Neural cell (in vitro differentiated cells): ENCODE results near the gene BRDT. TPM values are rescaled to one million over a fixed set of nuclear protein-coding genes. Genes with fewer than 3 reads are reported as not detected.

ENCODE experiments used
- H2AFZ ChIP-seq: fragments of 200-600, 300-800 bp; sonication (generic), shearing (Covaris generic); 2 replicates; pipeline ENCODE4 v1.6.0; 2014; ENCODE audit warnings: low read depth, mild to moderate bottlenecking, antibody characterized with exemption, low read length, moderate library complexity
- H3F3A ChIP-seq: fragments of 200-600 bp; shearing (Covaris generic); 2 replicates; pipeline ENCODE4 v1.6.1; 2016; ENCODE audit warnings: mild to moderate bottlenecking, moderate library complexity, mixed read lengths, antibody characterized with exemption, low read length; ENCODE audit not compliant: insufficient read depth, poor library complexity, severe bottlenecking
- H3K27ac ChIP-seq: fragments of 200-600, 300-800 bp; sonication (generic), shearing (Covaris generic); 2 replicates; pipeline ENCODE4 v1.5.1; 2014; ENCODE audit warnings: mild to moderate bottlenecking, low read length, moderate library complexity
- H3K27me3 ChIP-seq: fragments of 300-800, 200-600 bp; sonication (generic), shearing (Covaris generic); 2 replicates; pipeline ENCODE4 v1.6.0; 2014; ENCODE audit warnings: mild to moderate bottlenecking, low read depth, low read length, moderate library complexity; ENCODE audit not compliant: insufficient read depth
- H3K36me3 ChIP-seq: fragments of 300-800, 200-600 bp; sonication (generic), shearing (Covaris generic); 2 replicates; pipeline ENCODE4 v1.5.1; 2014; ENCODE audit warnings: mild to moderate bottlenecking, antibody characterized with exemption, low read length, moderate library complexity; ENCODE audit not compliant: insufficient read depth
- H3K4me2 ChIP-seq: fragments of 300-800, 200-600 bp; sonication (generic), shearing (Covaris generic); 2 replicates; pipeline ENCODE4 v1.6.0; 2014; ENCODE audit warnings: mild to moderate bottlenecking, low read length
- H3K4me3 ChIP-seq: fragments of 300-800, 200-600 bp; sonication (generic), shearing (Covaris generic); 2 replicates; pipeline ENCODE4 v1.5.1; 2014; ENCODE audit warnings: mild to moderate bottlenecking, low read length, moderate library complexity
- H3K79me2 ChIP-seq: fragments of 200-600 bp; shearing (Covaris generic); replicated peaks from 2 replicates; pipeline ENCODE4 v1.6.0; 2014; ENCODE audit warnings: mild to moderate bottlenecking, low read length, moderate library complexity; ENCODE audit not compliant: insufficient read depth
- H3K9ac ChIP-seq: fragments of 300-800, 200-600 bp; sonication (generic), shearing (Covaris generic); 2 replicates; pipeline ENCODE4 v1.6.1; 2016; ENCODE audit warnings: mild to moderate bottlenecking, low read length, mixed read lengths
- H3K9me2 ChIP-seq: fragments of 200-600 bp; shearing (Covaris generic); 2 replicates; pipeline ENCODE4 v1.6.1; 2016; ENCODE audit warnings: mild to moderate bottlenecking, low read length, mixed read lengths; ENCODE audit not compliant: insufficient read depth
- H3K9me3 ChIP-seq: fragments of 200-600, 300-800 bp; sonication (generic), shearing (Covaris generic); 2 replicates; pipeline ENCODE4 v1.6.1; 2016; ENCODE audit warnings: mild to moderate bottlenecking, mixed run types, low read length, moderate library complexity, mixed read lengths
- H4K20me1 ChIP-seq: fragments of 200-600 bp; shearing (Covaris generic); 2 replicates; pipeline ENCODE4 v1.6.1; 2016; ENCODE audit warnings: mild to moderate bottlenecking, mixed run types; ENCODE audit not compliant: insufficient read depth
- EP300 ChIP-seq: fragments of 450-650 bp; conservative IDR thresholded peaks from 2 replicates; pipeline ENCODE4 v1.6.1; 2014; ENCODE audit warnings: antibody characterized with exemption, mild to moderate bottlenecking, moderate library complexity; ENCODE audit not compliant: poor library complexity, severe bottlenecking
- EZH2 ChIP-seq: fragments of 200-600, 300-800 bp; shearing (Covaris generic), sonication (generic); IDR thresholded peaks from 2 replicates; pipeline ENCODE4 v1.6.1; 2014; ENCODE audit warnings: antibody characterized with exemption, low read length, borderline replicate concordance, mild to moderate bottlenecking; ENCODE audit not compliant: insufficient read depth, poor library complexity, severe bottlenecking
- MXI1 ChIP-seq: fragments of 450-650 bp; conservative IDR thresholded peaks from 2 replicates; pipeline ENCODE4 v1.6.1; 2014; ENCODE audit warnings: antibody characterized with exemption, mild to moderate bottlenecking; ENCODE audit not compliant: poor library complexity, severe bottlenecking
- POLR2AphosphoS5 ChIP-seq: IDR thresholded peaks from 2 replicates; pipeline ENCODE4 v1.6.1; 2012
- RAD21 ChIP-seq: fragments of 450-650 bp; conservative IDR thresholded peaks from 2 replicates; pipeline ENCODE4 v1.6.1; 2014; ENCODE audit warnings: antibody characterized with exemption, mild to moderate bottlenecking, moderate library complexity
- SMC3 ChIP-seq: fragments of 450-650 bp; conservative IDR thresholded peaks from 2 replicates; pipeline ENCODE4 v1.6.1; 2014; ENCODE audit warnings: antibody characterized with exemption, mild to moderate bottlenecking, moderate library complexity; ENCODE audit not compliant: poor library complexity
- TAF1 ChIP-seq: IDR thresholded peaks from 2 replicates; pipeline ENCODE4 v1.6.1; 2012; ENCODE audit warnings: low read depth
- polyA plus RNA-seq: library from polyadenylated mRNA; depleted of rRNA; stranded (reverse); fragments of >200 nt; gene quantifications from 2 replicates; pipeline ENCODE4 v1.2.3, GENCODE V29; 2014
- TF ChIP-seq, protein P1 (sequence below): IDR thresholded peaks from 2 replicates; pipeline ENCODE4 v1.6.1; 2012; ENCODE audit warnings: borderline replicate concordance
- TF ChIP-seq, protein P2 (sequence below): fragments of 450-650 bp; IDR thresholded peaks from 2 replicates; pipeline ENCODE4 v1.5.1; 2014; ENCODE audit warnings: antibody characterized with exemption, mild to moderate bottlenecking, moderate library complexity; ENCODE audit not compliant: poor library complexity, severe bottlenecking

The BRDT gene
- polyA plus RNA-seq, 1 donor from 2014 or later = not detected

DNA sequence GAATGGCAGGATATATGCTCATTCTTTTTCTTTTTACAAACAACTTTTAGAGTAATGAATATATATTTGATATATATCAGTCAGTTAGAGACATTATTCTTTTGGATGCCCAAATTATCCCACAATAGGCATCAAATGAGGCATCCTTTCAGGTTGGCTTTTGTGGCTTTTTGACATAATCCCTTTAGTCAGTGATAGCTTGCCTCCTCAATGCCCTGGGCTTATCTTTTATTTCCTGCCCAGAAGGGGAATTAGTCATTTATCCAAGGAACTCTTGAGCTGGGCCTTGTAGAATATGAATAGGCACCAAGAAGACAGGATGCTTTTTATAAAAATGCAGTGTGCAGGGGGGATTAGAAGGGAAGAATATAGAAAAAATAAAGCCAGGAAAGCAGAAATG lies 102.7 kb downstream of the BRDT start:
- Histone ChIP-seq H3K4me3 (no peak overlapping the region), H3K36me3 (no peaks in the 10 kb centered on the region), H3K9me2 (no peaks in the 10 kb centered on the region), H3K79me2 (no peaks in the 10 kb centered on the region), H3F3A (no peaks in the 10 kb centered on the region), H3K27ac (no peak overlapping the region), H3K4me2 (no peak overlapping the region), H4K20me1 (no peaks in the 10 kb centered on the region), H2AFZ (no peak overlapping the region), H3K27me3 (no peaks in the 10 kb centered on the region), H3K9ac (no peak overlapping the region), H3K9me3 (no peaks in the 10 kb centered on the region)
- TF ChIP-seq, protein P1, sequence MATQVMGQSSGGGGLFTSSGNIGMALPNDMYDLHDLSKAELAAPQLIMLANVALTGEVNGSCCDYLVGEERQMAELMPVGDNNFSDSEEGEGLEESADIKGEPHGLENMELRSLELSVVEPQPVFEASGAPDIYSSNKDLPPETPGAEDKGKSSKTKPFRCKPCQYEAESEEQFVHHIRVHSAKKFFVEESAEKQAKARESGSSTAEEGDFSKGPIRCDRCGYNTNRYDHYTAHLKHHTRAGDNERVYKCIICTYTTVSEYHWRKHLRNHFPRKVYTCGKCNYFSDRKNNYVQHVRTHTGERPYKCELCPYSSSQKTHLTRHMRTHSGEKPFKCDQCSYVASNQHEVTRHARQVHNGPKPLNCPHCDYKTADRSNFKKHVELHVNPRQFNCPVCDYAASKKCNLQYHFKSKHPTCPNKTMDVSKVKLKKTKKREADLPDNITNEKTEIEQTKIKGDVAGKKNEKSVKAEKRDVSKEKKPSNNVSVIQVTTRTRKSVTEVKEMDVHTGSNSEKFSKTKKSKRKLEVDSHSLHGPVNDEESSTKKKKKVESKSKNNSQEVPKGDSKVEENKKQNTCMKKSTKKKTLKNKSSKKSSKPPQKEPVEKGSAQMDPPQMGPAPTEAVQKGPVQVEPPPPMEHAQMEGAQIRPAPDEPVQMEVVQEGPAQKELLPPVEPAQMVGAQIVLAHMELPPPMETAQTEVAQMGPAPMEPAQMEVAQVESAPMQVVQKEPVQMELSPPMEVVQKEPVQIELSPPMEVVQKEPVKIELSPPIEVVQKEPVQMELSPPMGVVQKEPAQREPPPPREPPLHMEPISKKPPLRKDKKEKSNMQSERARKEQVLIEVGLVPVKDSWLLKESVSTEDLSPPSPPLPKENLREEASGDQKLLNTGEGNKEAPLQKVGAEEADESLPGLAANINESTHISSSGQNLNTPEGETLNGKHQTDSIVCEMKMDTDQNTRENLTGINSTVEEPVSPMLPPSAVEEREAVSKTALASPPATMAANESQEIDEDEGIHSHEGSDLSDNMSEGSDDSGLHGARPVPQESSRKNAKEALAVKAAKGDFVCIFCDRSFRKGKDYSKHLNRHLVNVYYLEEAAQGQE = no peak
- TF ChIP-seq RAD21 (no peak), POLR2AphosphoS5 (no peak), SMC3 (no peak), MXI1 (no peak), EZH2 (no peak), TAF1 (no peak), EP300 (no peak)
- TF ChIP-seq, protein P2, sequence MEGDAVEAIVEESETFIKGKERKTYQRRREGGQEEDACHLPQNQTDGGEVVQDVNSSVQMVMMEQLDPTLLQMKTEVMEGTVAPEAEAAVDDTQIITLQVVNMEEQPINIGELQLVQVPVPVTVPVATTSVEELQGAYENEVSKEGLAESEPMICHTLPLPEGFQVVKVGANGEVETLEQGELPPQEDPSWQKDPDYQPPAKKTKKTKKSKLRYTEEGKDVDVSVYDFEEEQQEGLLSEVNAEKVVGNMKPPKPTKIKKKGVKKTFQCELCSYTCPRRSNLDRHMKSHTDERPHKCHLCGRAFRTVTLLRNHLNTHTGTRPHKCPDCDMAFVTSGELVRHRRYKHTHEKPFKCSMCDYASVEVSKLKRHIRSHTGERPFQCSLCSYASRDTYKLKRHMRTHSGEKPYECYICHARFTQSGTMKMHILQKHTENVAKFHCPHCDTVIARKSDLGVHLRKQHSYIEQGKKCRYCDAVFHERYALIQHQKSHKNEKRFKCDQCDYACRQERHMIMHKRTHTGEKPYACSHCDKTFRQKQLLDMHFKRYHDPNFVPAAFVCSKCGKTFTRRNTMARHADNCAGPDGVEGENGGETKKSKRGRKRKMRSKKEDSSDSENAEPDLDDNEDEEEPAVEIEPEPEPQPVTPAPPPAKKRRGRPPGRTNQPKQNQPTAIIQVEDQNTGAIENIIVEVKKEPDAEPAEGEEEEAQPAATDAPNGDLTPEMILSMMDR = no peak

Other genes starting within 250 kb of the BRDT start
- 0.25 and 0.28 TPM in 2 replicates for gene TGFBR3, start 63.2 kb upstream of the BRDT start, polyA plus RNA-seq
- gene EPHX4, start 80.6 kb downstream of the BRDT start, polyA plus RNA-seq = 1.2 and 1.9 TPM in 2 replicates
- gene SETSIP, start 126.0 kb downstream of the BRDT start, polyA plus RNA-seq = not detected in 2 replicates
- gene BTBD8, start 130.9 kb downstream of the BRDT start, polyA plus RNA-seq = 36.6 and 38.6 TPM in 2 replicates